Neuron (in vitro differentiated cells): ENCODE measurements around the gene MLIP.

Experiments used
- H2AFZ ChIP-seq: one replicate; pipeline ENCODE4 v1.6.1; 2013; ENCODE audit warnings: low read depth, mild to moderate bottlenecking, inconsistent platforms, low read length, moderate library complexity
- H3K27me3 ChIP-seq: one replicate; pipeline ENCODE4 v1.6.1; 2013; ENCODE audit warnings: low read length; ENCODE audit not compliant: insufficient read depth
- H3K36me3 ChIP-seq: one replicate; pipeline ENCODE4 v1.6.1; 2013; ENCODE audit warnings: low read length; ENCODE audit not compliant: insufficient read depth
- H3K4me1 ChIP-seq: one replicate; pipeline ENCODE4 v1.6.1; 2013; ENCODE audit warnings: low read length; ENCODE audit not compliant: insufficient read depth
- H3K4me3 ChIP-seq: 2 replicates; pipeline ENCODE4 v1.5.1; 2013; ENCODE audit warnings: mild to moderate bottlenecking, low read length, moderate library complexity
- H3K9me3 ChIP-seq: one replicate; pipeline ENCODE4 v1.6.1; 2013; ENCODE audit warnings: low read length

MLIP gene

GRCh38 chr6:54134935-54135334 is 23.7 kb downstream of the MLIP start:
- H3K4me3 ChIP-seq = no peak overlapping the region
- H3K4me1 ChIP-seq = no peaks in the 10 kb centered on the region
- H2AFZ ChIP-seq = no peak overlapping the region
- H3K36me3 ChIP-seq = no peaks in the 10 kb centered on the region
- H3K27me3 ChIP-seq = no peaks in the 10 kb centered on the region
- H3K9me3 ChIP-seq = no peaks in the 10 kb centered on the region

GRCh38 chr6:54135665-54136369 is 24.6 kb downstream of the MLIP start:
- Histone ChIP-seq H3K9me3 (no peaks in the 10 kb centered on the region), H3K4me3 (no peak overlapping the region), H3K36me3 (no peaks in the 10 kb centered on the region), H3K27me3 (no peaks in the 10 kb centered on the region), H2AFZ (no peak overlapping the region), H3K4me1 (no peaks in the 10 kb centered on the region)

GRCh38 chr6:54138795-54139194 is 27.6 kb downstream of the MLIP start:
- no peak overlapping the region for H3K4me3 ChIP-seq
- H3K9me3 ChIP-seq = no peaks in the 10 kb centered on the region
- H3K27me3 ChIP-seq = no peaks in the 10 kb centered on the region
- H3K4me1 ChIP-seq = no peaks in the 10 kb centered on the region
- H3K36me3 ChIP-seq = no peaks in the 10 kb centered on the region
- H2AFZ ChIP-seq = no peak overlapping the region

- H3K36me3 ChIP-seq = no peaks in the 10 kb centered on the region
- H2AFZ ChIP-seq = no peak overlapping the region
- no peaks in the 10 kb centered on the region for H3K9me3 ChIP-seq
- no peaks in the 10 kb centered on the region for H3K4me1 ChIP-seq
- H3K4me3 ChIP-seq = no peak overlapping the region
- no peaks in the 10 kb centered on the region for H3K27me3 ChIP-seq
These were observed 29.6 kb downstream of the MLIP start for GRCh38 chr6:54140811-54141210.

GRCh38 chr6:54142889-54143519 is 31.8 kb downstream of the MLIP start:
- Histone ChIP-seq H3K4me3 (no peak overlapping the region), H2AFZ (no peak overlapping the region), H3K9me3 (no peaks in the 10 kb centered on the region), H3K36me3 (no peaks in the 10 kb centered on the region), H3K27me3 (no peaks in the 10 kb centered on the region), H3K4me1 (no peaks in the 10 kb centered on the region)

- Histone ChIP-seq H3K36me3 (no peaks in the 10 kb centered on the region), H3K27me3 (no peaks in the 10 kb centered on the region), H2AFZ (no peak overlapping the region), H3K4me3 (no peak overlapping the region), H3K9me3 (no peaks in the 10 kb centered on the region), H3K4me1 (no peaks in the 10 kb centered on the region)
These were observed 40.6 kb downstream of the MLIP start for GRCh38 chr6:54151861-54152260.

GRCh38 chr6:54156650-54157250 is 45.5 kb downstream of the MLIP start:
- no peaks in the 10 kb centered on the region for H3K9me3 ChIP-seq
- H3K27me3 ChIP-seq = no peaks in the 10 kb centered on the region

GRCh38 chr6:54157405-54157804 is 46.2 kb downstream of the MLIP start:
- Histone ChIP-seq H3K4me3 (no peak overlapping the region), H3K36me3 (no peaks in the 10 kb centered on the region), H2AFZ (no peak overlapping the region), H3K27me3 (no peaks in the 10 kb centered on the region), H3K4me1 (no peaks in the 10 kb centered on the region), H3K9me3 (no peaks in the 10 kb centered on the region)

More at GRCh38 chr6:54156650-54157250, 45.5 kb downstream of the MLIP start:
- H3K4me1 ChIP-seq = no peaks in the 10 kb centered on the region
- no peak overlapping the region for H3K4me3 ChIP-seq
- H2AFZ ChIP-seq = no peak overlapping the region
- H3K36me3 ChIP-seq = no peaks in the 10 kb centered on the region

GRCh38 chr6:54173089-54173488 is 61.8 kb downstream of the MLIP start:
- Histone ChIP-seq H3K27me3 (no peaks in the 10 kb centered on the region), H3K4me3 (no peak overlapping the region), H2AFZ (no peak overlapping the region), H3K36me3 (no peaks in the 10 kb centered on the region), H3K4me1 (no peaks in the 10 kb centered on the region), H3K9me3 (no peaks in the 10 kb centered on the region)

- Histone ChIP-seq H3K9me3 (no peaks in the 10 kb centered on the region), H3K4me1 (no peaks in the 10 kb centered on the region), H2AFZ (no peak overlapping the region), H3K4me3 (no peak overlapping the region), H3K27me3 (no peaks in the 10 kb centered on the region), H3K36me3 (no peaks in the 10 kb centered on the region)
These were observed 67.9 kb downstream of the MLIP start for GRCh38 chr6:54179152-54179551.

- H2AFZ ChIP-seq = no peak overlapping the region
- H3K4me3 ChIP-seq = no peak overlapping the region
- no peaks in the 10 kb centered on the region for H3K27me3 ChIP-seq
- no peaks in the 10 kb centered on the region for H3K36me3 ChIP-seq
- H3K4me1 ChIP-seq = no peaks in the 10 kb centered on the region
- no peaks in the 10 kb centered on the region for H3K9me3 ChIP-seq
These were observed 72.4 kb downstream of the MLIP start for GRCh38 chr6:54183616-54184015.

GRCh38 chr6:54185885-54186284 is 74.6 kb downstream of the MLIP start:
- Histone ChIP-seq H3K4me1 (no peaks in the 10 kb centered on the region), H3K4me3 (no peak overlapping the region), H3K27me3 (no peaks in the 10 kb centered on the region), H3K9me3 (no peaks in the 10 kb centered on the region), H3K36me3 (no peaks in the 10 kb centered on the region), H2AFZ (no peak overlapping the region)

GRCh38 chr6:54188846-54189245 is 77.6 kb downstream of the MLIP start:
- Histone ChIP-seq H3K4me1 (peaks cover 5% of the 10 kb centered on the region), H3K36me3 (no peaks in the 10 kb centered on the region), H3K27me3 (no peaks in the 10 kb centered on the region), H3K4me3 (no peak overlapping the region), H2AFZ (no peak overlapping the region), H3K9me3 (no peaks in the 10 kb centered on the region)
